Spleen (tissue), 11 donors: ENCODE data around the gene ZNF385B. TPM values are rescaled to one million over a fixed set of nuclear protein-coding genes. Genes with fewer than 3 reads are reported as not detected.

Source experiments
- DNase-seq: peaks from one replicate; pipeline ENCODE4 v3.0.0-alpha.2; 2020
- H3K27ac ChIP-seq, 8 donors: fragments of 200-600 bp; sonication (generic) in 7 of 8; 1 replicate in 4 of 8; 2 replicates in 4 of 8; pipeline versions ENCODE4 v1.5.0 to v1.8.0; 2016 to 2021; ENCODE audit warnings: inconsistent platforms in 4 of 8, mild to moderate bottlenecking in 4 of 8, moderate library complexity in 1 of 8
- H3K27me3 ChIP-seq, 7 donors: fragments of 200-600 bp; sonication (generic) in 6 of 7; replicated peaks in 1 of 7; 1 replicate in 4 of 7; 2 replicates in 3 of 7; pipeline versions ENCODE4 v1.5.0 to v1.8.0; 2016 to 2021; ENCODE audit warnings: inconsistent platforms in 3 of 7, mild to moderate bottlenecking in 1 of 7
- H3K36me3 ChIP-seq, 6 donors: fragments of 200-600 bp; sonication (generic) in 5 of 6; 1 replicate in 4 of 6; 2 replicates in 2 of 6; pipeline versions ENCODE4 v1.5.0 to v1.8.0; 2016 to 2021; ENCODE audit warnings: inconsistent platforms in 2 of 6
- H3K4me1 ChIP-seq, 6 donors: fragments of 200-600 bp; sonication (generic) in 5 of 6; 1 replicate in 3 of 6; 2 replicates in 3 of 6; pipeline versions ENCODE4 v1.5.0 to v1.8.0; 2016 to 2021; ENCODE audit warnings: inconsistent platforms in 3 of 6
- H3K4me3 ChIP-seq, 8 donors: fragments of 200-600 bp; sonication (generic) in 7 of 8; 1 replicate in 4 of 8; 2 replicates in 4 of 8; pipeline versions ENCODE4 v1.5.0 to v1.8.0; 2016 to 2021; ENCODE audit warnings: inconsistent platforms in 4 of 8, mild to moderate bottlenecking in 4 of 8, moderate library complexity in 2 of 8
- H3K9me3 ChIP-seq, 8 donors: fragments of 200-600 bp; sonication (generic) in 7 of 8; 1 replicate in 4 of 8; 2 replicates in 4 of 8; pipeline versions ENCODE4 v1.5.0 to v1.8.0; 2016 to 2021; ENCODE audit warnings: inconsistent platforms in 4 of 8
- POLR2A ChIP-seq, 3 donors: fragments of 450-650 bp; IDR thresholded peaks; one replicate each; pipeline ENCODE4 v1.5.1; 2017; ENCODE audit warnings: antibody characterized with exemption in 3 of 3, mild to moderate bottlenecking in 1 of 3
- POLR2AphosphoS5 ChIP-seq, 3 donors: sonication (generic); formaldehyde crosslinking; IDR thresholded peaks; one replicate each; pipeline ENCODE4 v1.5.1; 2017; ENCODE audit warnings: antibody characterized with exemption in 3 of 3
- WGBS, 5 donors: extraction: QIAGEN DNeasy Blood & Tissue Kit in 3 of 5; methylation state at CpG; one replicate each; pipeline versions ENCODE4 v1.1.5 to v1.1.7; 2013 to 2018; 5-methylcytosine and 5-hydroxymethylcytosine counted together
- intact Hi-C: fragments of 100-400 bp; cut with DNase I; formaldehyde crosslinking; loops from one replicate; pipeline ENCODE4 v1.15.0; 2023; ENCODE audit warnings: low total_unique reads
- polyA plus RNA-seq, 3 donors: library from polyadenylated mRNA; stranded (reverse); fragments of 200-250 nt; gene quantifications; one replicate each; pipeline ENCODE4 v1.2.1, GENCODE V29; 2013
- total RNA-seq, 7 donors: library from RNA; depleted of rRNA in 3 of 7; stranded (reverse); fragments of >200 nt in 3 of 7; fragmentation: NEBNext Ultra II Directional in 4 of 7; extraction: Animal tissue kit (Norgen Biotek cat#: 25700) in 4 of 7; gene quantifications; one replicate each; pipeline versions ENCODE4 v1.1.0 to v1.2.1, GENCODE V29; 2016 to 2021
- TF ChIP-seq, protein P1 (sequence below), 11 experiments: fragments of 200-600 bp in 7 of 11; fragments of 450-650 bp in 4 of 11; sonication (generic) in 4 of 11; IDR thresholded peaks in 8 of 11; conservative IDR thresholded peaks in 3 of 11; 1 replicate in 7 of 11; 2 replicates in 4 of 11; pipeline versions ENCODE4 v1.4.0 to v1.8.0; 2016 to 2021; ENCODE audit warnings: antibody characterized with exemption in 11 of 11, inconsistent platforms in 4 of 11, mild to moderate bottlenecking in 1 of 11
- donor health status: healthy with polysubstance abuse.
- donor health status: DM: no; HTN: no; CAD: no; lungs with moderate emphysema.
- donor health status: DM: no; HTN: no; CAD: no.
- donor health status: Bipolar disorder and iron deficiency.
- donor health status: healthy.
- donor health status: DM: no; HTN: no; CAD: no.
- donor health status: DM: yes; HTN: yes; CAD: no.

ZNF385B gene
- total and polyA plus RNA-seq, 10 donors = 0.03 to 4.3 (median 0.37) TPM; not detected in 3

- TF ChIP-seq POLR2A (IDR thresholded peaks at IDR 0.05) = no peak
- TF ChIP-seq POLR2AphosphoS5 (IDR thresholded peaks at IDR 0.05) = no peak
- TF ChIP-seq, protein P1, sequence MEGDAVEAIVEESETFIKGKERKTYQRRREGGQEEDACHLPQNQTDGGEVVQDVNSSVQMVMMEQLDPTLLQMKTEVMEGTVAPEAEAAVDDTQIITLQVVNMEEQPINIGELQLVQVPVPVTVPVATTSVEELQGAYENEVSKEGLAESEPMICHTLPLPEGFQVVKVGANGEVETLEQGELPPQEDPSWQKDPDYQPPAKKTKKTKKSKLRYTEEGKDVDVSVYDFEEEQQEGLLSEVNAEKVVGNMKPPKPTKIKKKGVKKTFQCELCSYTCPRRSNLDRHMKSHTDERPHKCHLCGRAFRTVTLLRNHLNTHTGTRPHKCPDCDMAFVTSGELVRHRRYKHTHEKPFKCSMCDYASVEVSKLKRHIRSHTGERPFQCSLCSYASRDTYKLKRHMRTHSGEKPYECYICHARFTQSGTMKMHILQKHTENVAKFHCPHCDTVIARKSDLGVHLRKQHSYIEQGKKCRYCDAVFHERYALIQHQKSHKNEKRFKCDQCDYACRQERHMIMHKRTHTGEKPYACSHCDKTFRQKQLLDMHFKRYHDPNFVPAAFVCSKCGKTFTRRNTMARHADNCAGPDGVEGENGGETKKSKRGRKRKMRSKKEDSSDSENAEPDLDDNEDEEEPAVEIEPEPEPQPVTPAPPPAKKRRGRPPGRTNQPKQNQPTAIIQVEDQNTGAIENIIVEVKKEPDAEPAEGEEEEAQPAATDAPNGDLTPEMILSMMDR (IDR thresholded peaks at IDR 0.05 in 8 of 11, conservative IDR thresholded peaks at IDR 0.05 in 3 of 11) = no peak
- no peaks in the 10 kb centered on the region for H3K27me3 ChIP-seq
- no peak overlapping the region for H3K27ac ChIP-seq
- H3K4me3 ChIP-seq = no peak overlapping the region
- WGBS, 5 donors = 64 to 77% (median 66%) methylated on average over 5 of the region's 5 CpGs
- intact Hi-C loops = no loop called here
- no peak for DNase-seq
- H3K36me3 ChIP-seq = no peaks in the 10 kb centered on the region
- H3K9me3 ChIP-seq = no peaks in the 10 kb centered on the region
- H3K4me1 ChIP-seq = no peaks in the 10 kb centered on the region
Observed at GRCh38 chr2:179524809-179525339, 336.5 kb downstream of the ZNF385B start.

GRCh38 chr2:179521944-179522343 is 339.5 kb downstream of the ZNF385B start:
- no peak overlapping the region for H3K27ac ChIP-seq
- H3K36me3 ChIP-seq = no peaks in the 10 kb centered on the region
- no peaks in the 10 kb centered on the region for H3K27me3 ChIP-seq
- 58 to 71% (median 62%) methylated on average over 1 of the region's 1 CpG for WGBS, 5 donors
- H3K9me3 ChIP-seq = no peaks in the 10 kb centered on the region
- no peak overlapping the region for H3K4me3 ChIP-seq
- DNase-seq = no peak
- intact Hi-C loops = no loop called here
- TF ChIP-seq, protein P1 (IDR thresholded peaks at IDR 0.05 in 8 of 11, conservative IDR thresholded peaks at IDR 0.05 in 3 of 11) = no peak
- TF ChIP-seq POLR2AphosphoS5 (IDR thresholded peaks at IDR 0.05) = no peak
- TF ChIP-seq POLR2A (IDR thresholded peaks at IDR 0.05) = no peak
- no peaks in the 10 kb centered on the region for H3K4me1 ChIP-seq

DNA sequence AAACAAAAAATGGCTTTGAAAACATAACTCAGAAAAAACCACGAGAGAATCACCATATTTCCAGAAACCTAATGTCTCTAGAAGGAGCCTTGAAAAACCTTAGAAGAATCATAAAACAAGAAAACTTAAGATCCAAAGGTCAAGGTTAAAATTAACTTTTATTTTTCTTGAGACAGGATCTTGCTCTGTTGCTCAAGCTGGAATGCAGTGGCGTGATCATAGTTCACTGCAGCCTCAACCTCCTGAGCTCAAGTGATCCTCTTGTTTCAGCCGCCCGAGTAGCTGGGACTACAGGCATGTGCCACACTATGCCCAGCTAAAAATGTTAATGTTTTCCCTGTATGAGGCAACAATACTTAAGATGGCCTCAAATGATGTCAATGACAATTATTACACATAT is 342.6 kb downstream of the ZNF385B start:
- H3K9me3 ChIP-seq = peaks cover 0 to 5% (median 0%) of the 10 kb centered on the region in 8 donors
- no peak overlapping the region for H3K4me3 ChIP-seq
- no peak overlapping the region for H3K27ac ChIP-seq
- WGBS, 5 donors = 77 to 93% (median 82%) methylated on average over 4 of the region's 4 CpGs
- intact Hi-C loops = no loop called here
- TF ChIP-seq, protein P1 (IDR thresholded peaks at IDR 0.05 in 8 of 11, conservative IDR thresholded peaks at IDR 0.05 in 3 of 11) = no peak
- TF ChIP-seq POLR2A (IDR thresholded peaks at IDR 0.05) (no peak), POLR2AphosphoS5 (IDR thresholded peaks at IDR 0.05) (no peak)
- DNase-seq = no peak
- no peaks in the 10 kb centered on the region for H3K4me1 ChIP-seq
- H3K36me3 ChIP-seq = no peaks in the 10 kb centered on the region
- no peaks in the 10 kb centered on the region for H3K27me3 ChIP-seq

DNA sequence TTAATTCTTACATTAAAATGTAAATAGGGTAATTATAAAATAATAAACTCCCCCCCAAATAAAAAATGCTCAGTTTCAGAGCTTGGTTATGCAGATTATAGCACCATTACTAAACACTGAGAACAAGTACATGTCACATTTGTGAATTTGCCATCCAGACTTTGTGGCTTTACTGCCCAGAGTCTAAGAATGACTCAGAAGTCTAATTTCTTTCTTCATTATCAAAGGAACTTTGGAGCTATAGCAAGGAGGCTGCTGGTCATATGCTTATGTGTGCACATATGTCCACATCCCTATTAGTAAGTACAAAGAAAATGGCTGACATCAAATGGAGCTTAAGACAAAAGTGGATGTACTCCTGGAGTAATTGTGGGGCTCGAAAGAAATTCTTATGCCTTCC is 348.2 kb downstream of the ZNF385B start:
- peaks cover 0 to 5% (median 0%) of the 10 kb centered on the region in 8 donors for H3K9me3 ChIP-seq
- no peak overlapping the region for H3K27ac ChIP-seq
- DNase-seq = no peak
- no peaks in the 10 kb centered on the region for H3K4me1 ChIP-seq
- WGBS, 5 donors = 70 to 89% (median 84%) methylated on average over 1 of the region's 1 CpG
- TF ChIP-seq POLR2AphosphoS5 (IDR thresholded peaks at IDR 0.05) = no peak
- TF ChIP-seq, protein P1 (IDR thresholded peaks at IDR 0.05 in 8 of 11, conservative IDR thresholded peaks at IDR 0.05 in 3 of 11) = no peak
- TF ChIP-seq POLR2A (IDR thresholded peaks at IDR 0.05) = no peak
- H3K27me3 ChIP-seq = no peaks in the 10 kb centered on the region
- no peaks in the 10 kb centered on the region for H3K36me3 ChIP-seq
- H3K4me3 ChIP-seq = no peak overlapping the region
- intact Hi-C loops = no loop called here
